GM12878 (cell line): ENCODE results near the gene TRAPPC3. TPM values are rescaled to one million over a fixed set of nuclear protein-coding genes. Genes with fewer than 3 reads are reported as not detected.

Experiments
- ATAC-seq: fragments of 200-7000 bp; cut with Tn5 transposase; 3 replicates; pipeline ENCODE4 v1.9.1; 2020; ENCODE audit warnings: mild to moderate bottlenecking, moderate library complexity
- BruUV-seq: library from RNA; stranded (reverse); fragments of 400-500 nt; replicated peaks from 2 replicates; lab custom pipeline; 2021; lab: Mats Ljungman, UMichigan
- CTCF ChIA-PET: fragments of 300-600 bp; sonication (Branson Sonifier 250); formaldehyde crosslinking; extraction: SDS; loops from one replicate; lab custom pipeline; 2021; ENCODE audit warnings: inconsistent platforms; lab: Yijun Ruan, JAX
- POLR2A ChIA-PET: fragments of 350-600 bp; formaldehyde crosslinking; extraction: SDS; loops from one replicate; lab custom pipeline; 2021; ENCODE audit warnings: inconsistent platforms; lab: Charles Lee
- RAD21 ChIA-PET: fragments of 300-600 bp; sonication (Branson Sonifier 250); formaldehyde crosslinking; loops from one replicate; lab custom pipeline; 2023; ENCODE audit warnings: antibody characterized with exemption; ENCODE audit not compliant: unreplicated experiment; lab: Charles Lee
- SMC1A ChIA-PET: fragments of 300-600 bp; sonication (Branson Sonifier 250); formaldehyde crosslinking; loops from one replicate; lab custom pipeline; 2023; ENCODE audit not compliant: unreplicated experiment, uncharacterized antibody; lab: Charles Lee
- DNase-seq: peaks from one replicate; pipeline ENCODE4 v3.0.0-alpha.2; 2011; ENCODE audit warnings: low read depth, low spot score
- FAIRE-seq: peaks from 3 replicates; lab custom pipeline; 2011; peaks lifted over from hg19 to GRCh38; lab: Jason Lieb, UNC
- H2AFZ ChIP-seq: 2 replicates; pipeline ENCODE4 v1.6.0; 2011; ENCODE audit warnings: low read depth, low read length, control low read depth; ENCODE audit not compliant: control insufficient read depth
- H3K27ac ChIP-seq: 2 replicates; pipeline ENCODE4 v1.5.1; 2011; ENCODE audit warnings: control low read depth; ENCODE audit not compliant: control insufficient read depth, insufficient read depth
- H3K27me3 ChIP-seq, 2 experiments: replicated peaks in 1 of 2; 2 replicates each; pipeline versions ENCODE4 v1.6.0 to v1.6.1; 2011; ENCODE audit warnings: low read length in 1 of 2; ENCODE audit not compliant: control insufficient read depth in 2 of 2, insufficient read depth in 2 of 2
- H3K36me3 ChIP-seq, 2 experiments: 2 replicates each; pipeline ENCODE4 v1.5.1; 2011; ENCODE audit warnings: low read length in 1 of 2; ENCODE audit not compliant: control insufficient read depth in 2 of 2, insufficient read depth in 2 of 2
- H3K4me1 ChIP-seq: 2 replicates; pipeline ENCODE4 v1.6.1; 2011; ENCODE audit warnings: mild to moderate bottlenecking, low read length, moderate library complexity, mixed read lengths; ENCODE audit not compliant: control insufficient read depth, insufficient read depth
- H3K4me2 ChIP-seq: 2 replicates; pipeline ENCODE4 v1.6.0; 2011; ENCODE audit warnings: control low read depth; ENCODE audit not compliant: control insufficient read depth, insufficient read depth
- H3K4me3 ChIP-seq: fragments of 200-600 bp; sonication (generic); 2 replicates; pipeline ENCODE4 v1.5.1; 2016
- H3K79me2 ChIP-seq: 2 replicates; pipeline ENCODE4 v1.6.0; 2011; ENCODE audit warnings: low read length; ENCODE audit not compliant: control insufficient read depth, insufficient read depth
- H3K9ac ChIP-seq: 2 replicates; pipeline ENCODE4 v1.8.0; 2011; ENCODE audit warnings: low read length, control low read depth, mixed read lengths; ENCODE audit not compliant: control insufficient read depth, insufficient read depth
- H3K9me3 ChIP-seq: replicated peaks from 3 replicates; pipeline ENCODE4 v1.5.1; 2011; ENCODE audit warnings: mild to moderate bottlenecking, low read length; ENCODE audit not compliant: control insufficient read depth, insufficient read depth
- H4K20me1 ChIP-seq: 2 replicates; pipeline ENCODE4 v1.6.0; 2011; ENCODE audit not compliant: control insufficient read depth, insufficient read depth
- BCL11A ChIP-seq: IDR thresholded peaks from 2 replicates; pipeline ENCODE4 v1.6.1; 2011; ENCODE audit warnings: low read depth, low read length
- BRCA1 ChIP-seq: IDR thresholded peaks from 2 replicates; pipeline ENCODE4 v1.6.1; 2011; ENCODE audit warnings: low read depth, low read length, improper control_type of control experiment
- CBX5 ChIP-seq: sonication (generic); IDR thresholded peaks from 2 replicates; pipeline ENCODE4 v1.6.1; 2016; ENCODE audit warnings: low read depth, moderate library complexity, mild to moderate bottlenecking, inconsistent platforms
- CHD2 ChIP-seq: IDR thresholded peaks from 2 replicates; pipeline ENCODE4 v1.6.1; 2011; ENCODE audit warnings: low read depth, low read length, improper control_type of control experiment, borderline replicate concordance
- CREB1 ChIP-seq: IDR thresholded peaks from 2 replicates; pipeline ENCODE4 v1.6.1; 2012; ENCODE audit warnings: low read depth, mild to moderate bottlenecking, inconsistent platforms
- DPF2 ChIP-seq: fragments of 450-650 bp; IDR thresholded peaks from 2 replicates; pipeline ENCODE4 v1.6.1; 2017; ENCODE audit warnings: mild to moderate bottlenecking
- IKZF2 ChIP-seq, 2 experiments: fragments of 450-650 bp; IDR thresholded peaks; 2 replicates each; pipeline ENCODE4 v1.6.1; 2017; ENCODE audit warnings: mild to moderate bottlenecking in 2 of 2, moderate library complexity in 2 of 2
- KLF5 ChIP-seq: fragments of 450-650 bp; IDR thresholded peaks from 2 replicates; pipeline ENCODE4 v1.6.1; 2014; ENCODE audit warnings: mild to moderate bottlenecking; ENCODE audit not compliant: partially characterized antibody
- MEF2A ChIP-seq: IDR thresholded peaks from 2 replicates; pipeline ENCODE4 v1.6.1; 2011; ENCODE audit warnings: low read depth, mild to moderate bottlenecking, low read length, moderate library complexity; ENCODE audit not compliant: insufficient read depth
- MXI1 ChIP-seq: fragments of 150-350 bp; IDR thresholded peaks from 2 replicates; pipeline ENCODE4 v1.6.1; 2011; ENCODE audit warnings: low read depth, mild to moderate bottlenecking, inconsistent platforms, low read length, improper control_type of control experiment
- NFXL1 ChIP-seq: fragments of 450-650 bp; IDR thresholded peaks from 2 replicates; pipeline ENCODE4 v1.6.1; 2017; ENCODE audit warnings: antibody characterized with exemption, mild to moderate bottlenecking, borderline replicate concordance
- NR2C1 ChIP-seq: fragments of 450-650 bp; IDR thresholded peaks from 2 replicates; pipeline ENCODE4 v1.6.1; 2017; ENCODE audit warnings: antibody characterized with exemption, mild to moderate bottlenecking, moderate library complexity
- SIX5 ChIP-seq: IDR thresholded peaks from 2 replicates; pipeline ENCODE4 v1.6.1; 2011; ENCODE audit warnings: mild to moderate bottlenecking, low read depth, low read length, moderate library complexity; ENCODE audit not compliant: severe bottlenecking
- SMAD5 ChIP-seq: IDR thresholded peaks from 2 replicates; pipeline ENCODE4 v1.6.1; 2016; ENCODE audit warnings: antibody characterized with exemption, low read depth
- SRF ChIP-seq, 2 experiments: IDR thresholded peaks; 2 replicates each; pipeline ENCODE4 v1.6.1; 2011; ENCODE audit warnings: low read depth in 2 of 2, low read length in 2 of 2, mild to moderate bottlenecking in 1 of 2, moderate library complexity in 1 of 2
- ZBTB4 ChIP-seq: fragments of 450-650 bp; formaldehyde crosslinking; IDR thresholded peaks from 2 replicates; pipeline ENCODE4 v1.4.0; 2022; ENCODE audit warnings: mild to moderate bottlenecking, moderate library complexity
- ZSCAN29 ChIP-seq: fragments of 450-650 bp; IDR thresholded peaks from 2 replicates; pipeline ENCODE4 v1.6.1; 2017; ENCODE audit warnings: mild to moderate bottlenecking, moderate library complexity
- WGBS: methylation state at CpG from one replicate; pipeline ENCODE4 v1.1.6; 2016; ENCODE audit warnings: low lambda C conversion rate; ENCODE audit not compliant: insufficient replicate concordance, insufficient coverage; ENCODE audit errors: missing lambda C conversion rate; 5-methylcytosine and 5-hydroxymethylcytosine counted together
- in situ Hi-C: fragments of 300-500 bp; cut with MboI; formaldehyde crosslinking; loops from 9 replicates; pipeline ENCODE4 v1.14.3; 2018; ENCODE audit warnings: mixed read lengths
- intact Hi-C: fragments of 100-400 bp; cut with micrococcal nuclease; formaldehyde crosslinking; loops from one replicate; pipeline ENCODE4 v1.14.2; 2022; ENCODE audit not compliant: unreplicated experiment
- polyA plus RNA-seq, 11 experiments: library from polyadenylated mRNA; depleted of rRNA in 4 of 11; unstranded in 6 of 11; stranded (reverse) in 5 of 11; fragments of >200 nt; fragmentation: Nextera tagmentation in 4 of 11; fragmentation: Illumina TruSeq in 1 of 11; extraction: Ambion mirVana in 4 of 11; extraction: Trizol in 1 of 11; gene quantifications; 1 replicate in 1 of 11; 2 replicates in 10 of 11; pipeline versions ENCODE4 v1.2.1 to v1.2.3, GENCODE V29; 2011 to 2016; ENCODE audit warnings: inconsistent platforms in 2 of 11, missing spikeins in 2 of 11, low read depth in 1 of 11
- total RNA-seq, 4 experiments: library from RNA; depleted of rRNA in 3 of 4; stranded (reverse); fragments of >200 nt in 3 of 4; fragmentation: Illumina TruSeq in 1 of 4; extraction: Trizol in 1 of 4; gene quantifications; 2 replicates each; pipeline versions ENCODE4 v1.2.1 to v1.2.3, GENCODE V29; 2013 to 2021

TRAPPC3 gene
- total and polyA plus RNA-seq, 10 of the 15 experiments (the other 5 are each of a cell fraction or from before 2014, with no cell fraction given), result 14.7 to 122 (median 70.5) TPM

GRCh38 chr1:36091698-36092097, 57.6 kb downstream of the TRAPPC3 start:
- peaks cover 17 to 19% of the 10 kb centered on the region in 2 experiments for H3K36me3 ChIP-seq
- no peak overlapping the region for H3K4me2 ChIP-seq
- ChIA-PET SMC1A (interaction anchor here (1.2 kb wide), 1 partner anchor 13 kb away, joined by 3 read pairs; no protein-coding TSS in a partner anchor), RAD21 (no interaction called here), CTCF (interaction anchor here (0.9 kb wide), 1 partner anchor 58 kb away, joined by 3 read pairs; no protein-coding TSS in a partner anchor), POLR2A (interaction anchor here (0.6 kb wide), 1 partner anchor 105 kb away, joined by 8 read pairs; no protein-coding TSS in a partner anchor)
- no peak overlapping the region for H3K4me3 ChIP-seq
- H3K9me3 ChIP-seq, result no peaks in the 10 kb centered on the region
- peaks cover 20% of the 10 kb centered on the region for H3K79me2 ChIP-seq
- no peaks in the 10 kb centered on the region for H3K27me3 ChIP-seq
- H3K9ac ChIP-seq, result no peak overlapping the region
- in situ Hi-C loops (loop anchor here (5.0 kb wide), 2 partner anchors 51 to 96 kb away; no protein-coding TSS in a partner anchor), intact Hi-C loops (no loop called here)
- FAIRE-seq (no peak), ATAC-seq (no peak), DNase-seq (no peak)
- no peaks in the 10 kb centered on the region for H4K20me1 ChIP-seq
- no peaks in the 10 kb centered on the region; the same call in 1 of the 2 replicates for H3K4me1 ChIP-seq
- BruUV-seq, result no TSS peak
- no peak for TF ChIP-seq CREB1
- no peak for TF ChIP-seq KLF5
- TF ChIP-seq CBX5, result no peak
- no peak for TF ChIP-seq ZSCAN29
- no peak for TF ChIP-seq NR2C1
- TF ChIP-seq IKZF2 (IDR thresholded peaks at IDR 0.05), result no peak
- TF ChIP-seq BCL11A, result no peak
- no peak for TF ChIP-seq DPF2
- 96% methylated on average over 13 of the region's 13 CpGs for WGBS
- H2AFZ ChIP-seq, result no peak overlapping the region
- H3K27ac ChIP-seq, result no peak overlapping the region

GRCh38 chr1:36091141-36091540, 58.1 kb downstream of the TRAPPC3 start:
- H3K4me1 ChIP-seq, result no peaks in the 10 kb centered on the region; the same call in 1 of the 2 replicates
- FAIRE-seq (no peak), DNase-seq (no peak), ATAC-seq (no peak)
- H3K27me3 ChIP-seq, result no peaks in the 10 kb centered on the region
- H3K4me3 ChIP-seq, result no peak overlapping the region
- RAD21 ChIA-PET, result no interaction called here
- peaks cover 20% of the 10 kb centered on the region for H3K79me2 ChIP-seq
- in situ Hi-C loops (loop anchor here (5.0 kb wide), 2 partner anchors 51 to 96 kb away; no protein-coding TSS in a partner anchor), intact Hi-C loops (no loop called here)
- SMC1A ChIA-PET, result interaction anchor here (1.2 kb wide), 1 partner anchor 44 kb away, joined by 3 read pairs; no protein-coding TSS in a partner anchor
- CTCF ChIA-PET, result interaction anchor here (0.9 to 1.0 kb wide), 2 partner anchors 59 to 194 kb away, joined by 3 read pairs; no protein-coding TSS in a partner anchor
- H3K4me2 ChIP-seq, result no peak overlapping the region
- H4K20me1 ChIP-seq, result no peaks in the 10 kb centered on the region
- POLR2A ChIA-PET, result interaction anchor here (0.6 to 1.2 kb wide), 3 partner anchors 58 to 1009 kb away, joined by 4 to 8 read pairs (median 4); partner anchors contain the start of gene TRAPPC3
- no peak overlapping the region for H3K9ac ChIP-seq
- BruUV-seq, result no TSS peak
- H3K9me3 ChIP-seq, result no peaks in the 10 kb centered on the region
- H3K36me3 ChIP-seq, result peaks cover 17 to 18% of the 10 kb centered on the region in 2 experiments
- no peak overlapping the region for H2AFZ ChIP-seq
- no peak overlapping the region for H3K27ac ChIP-seq
- 97% methylated on average over 4 of the region's 4 CpGs for WGBS
- TF ChIP-seq SRF (IDR thresholded peaks at IDR 0.05; ENCODE audit: low read depth in 2 of 2, low read length in 2 of 2) (no peak), CHD2 (no peak), ZBTB4 (CRISPR knock-in tag) (no peak), SIX5 (no peak), SMAD5 (no peak), MEF2A (no peak), MXI1 (no peak), NFXL1 (no peak), BRCA1 (no peak)
